Neuronal stem cell (in vitro differentiated cells): ENCODE data around the gene CABP1.
"Not testable (repeated sequence)": the region's sequence is repeated elsewhere in the genome, so short reads cannot be mapped to it uniquely, and the experiment has no call there.

Source experiments
- DNase-seq: peaks from one replicate; pipeline ENCODE4 v3.0.0-alpha.2; 2013; ENCODE audit warnings: low spot score
- H2AFZ ChIP-seq: one replicate; pipeline ENCODE4 v1.6.1; 2013; ENCODE audit warnings: mild to moderate bottlenecking, low read length, inconsistent platforms
- H2AK5ac ChIP-seq: 2 replicates; pipeline ENCODE4 v1.6.1; 2013; ENCODE audit warnings: low read depth, mild to moderate bottlenecking, inconsistent platforms, low read length, moderate library complexity, mixed read lengths
- H2BK120ac ChIP-seq: 2 replicates; pipeline ENCODE4 v1.6.1; 2013; ENCODE audit warnings: low read depth, mild to moderate bottlenecking, inconsistent platforms, low read length, moderate library complexity, mixed read lengths
- H2BK12ac ChIP-seq: one replicate; pipeline ENCODE4 v1.6.1; 2013; ENCODE audit warnings: low read length, inconsistent platforms
- H2BK15ac ChIP-seq: 2 replicates; pipeline ENCODE4 v1.6.1; 2013; ENCODE audit warnings: mild to moderate bottlenecking, low read length, inconsistent platforms, mixed read lengths
- H2BK5ac ChIP-seq: one replicate; pipeline ENCODE4 v1.6.1; 2013; ENCODE audit warnings: inconsistent platforms, mild to moderate bottlenecking, low read length, moderate library complexity
- H3K14ac ChIP-seq: one replicate; pipeline ENCODE4 v1.6.1; 2013; ENCODE audit warnings: low read length, inconsistent platforms
- H3K18ac ChIP-seq: 2 replicates; pipeline ENCODE4 v1.6.1; 2013; ENCODE audit warnings: low read length, inconsistent platforms
- H3K23ac ChIP-seq: 2 replicates; pipeline ENCODE4 v1.6.1; 2013; ENCODE audit warnings: low read depth, mild to moderate bottlenecking, mixed read lengths, low read length, inconsistent platforms; ENCODE audit not compliant: poor library complexity
- H3K27ac ChIP-seq: replicated peaks from 3 replicates; pipeline ENCODE4 v1.5.1; 2013; ENCODE audit warnings: low read length, inconsistent platforms
- H3K27me3 ChIP-seq, 3 experiments: 2 replicates each; pipeline ENCODE4 v1.6.1; 2013; ENCODE audit warnings: low read length in 3 of 3, mild to moderate bottlenecking in 2 of 3, inconsistent platforms in 1 of 3, low read depth in 1 of 3, mixed read lengths in 1 of 3, moderate library complexity in 1 of 3; ENCODE audit not compliant: control insufficient read depth in 3 of 3, insufficient read depth in 3 of 3
- H3K36me3 ChIP-seq, 2 donors: replicated peaks in 1 of 2; 2 replicates each; pipeline ENCODE4 v1.6.1; 2013; ENCODE audit warnings: low read length in 2 of 2; ENCODE audit not compliant: control insufficient read depth in 2 of 2, insufficient read depth in 2 of 2
- H3K4ac ChIP-seq: 2 replicates; pipeline ENCODE4 v1.6.1; 2013; ENCODE audit warnings: inconsistent platforms, mild to moderate bottlenecking, low read length, moderate library complexity
- H3K4me1 ChIP-seq, 2 donors: 1 replicate in 1 of 2; 2 replicates in 1 of 2; pipeline ENCODE4 v1.6.1; 2013; ENCODE audit warnings: low read length in 2 of 2, low read depth in 1 of 2; ENCODE audit not compliant: control insufficient read depth in 2 of 2, insufficient read depth in 1 of 2
- H3K4me2 ChIP-seq: one replicate; pipeline ENCODE4 v1.6.1; 2013; ENCODE audit warnings: mild to moderate bottlenecking, low read length, inconsistent platforms; ENCODE audit not compliant: insufficient read depth, poor library complexity, severe bottlenecking
- H3K4me3 ChIP-seq, 2 donors: 2 replicates each; pipeline ENCODE4 v1.5.1; 2013; ENCODE audit warnings: low read length in 2 of 2, mild to moderate bottlenecking in 2 of 2, inconsistent platforms in 1 of 2, moderate library complexity in 1 of 2
- H3K79me1 ChIP-seq: one replicate; pipeline ENCODE4 v1.6.1; 2013; ENCODE audit warnings: low read depth, mild to moderate bottlenecking, inconsistent platforms, low read length, moderate library complexity
- H3K9ac ChIP-seq: one replicate; pipeline ENCODE4 v1.6.1; 2013; ENCODE audit warnings: mild to moderate bottlenecking, low read depth, low read length, inconsistent platforms; ENCODE audit not compliant: poor library complexity
- H3K9me3 ChIP-seq, 2 donors: replicated peaks in 1 of 2; 2 replicates each; pipeline versions ENCODE3 to v1.6.1; 2013; ENCODE audit warnings: low read length in 2 of 2, mild to moderate bottlenecking in 2 of 2, inconsistent platforms in 1 of 2, low read depth in 1 of 2, mixed read lengths in 1 of 2, moderate library complexity in 1 of 2; ENCODE audit not compliant: control insufficient read depth in 2 of 2, insufficient read depth in 1 of 2
- H4K8ac ChIP-seq: one replicate; pipeline ENCODE4 v1.6.1; 2013; ENCODE audit warnings: low read depth, mild to moderate bottlenecking, inconsistent platforms, low read length, moderate library complexity
- H4K91ac ChIP-seq: one replicate; pipeline ENCODE4 v1.6.1; 2013; ENCODE audit warnings: low read length, low read depth, mild to moderate bottlenecking, inconsistent platforms; ENCODE audit not compliant: poor library complexity
- WGBS, 2 donors: extraction: QIAGEN DNeasy Blood & Tissue Kit; methylation state at CpG; one replicate each; pipeline ENCODE4 v1.1.7; 2013; ENCODE audit warnings: missing lambda C conversion rate in 2 of 2, mixed read lengths in 1 of 2; ENCODE audit not compliant: insufficient read length in 2 of 2, insufficient replicate concordance in 1 of 2; ENCODE audit errors: extremely low coverage in 2 of 2; 5-methylcytosine and 5-hydroxymethylcytosine counted together

The CABP1 gene

DNA sequence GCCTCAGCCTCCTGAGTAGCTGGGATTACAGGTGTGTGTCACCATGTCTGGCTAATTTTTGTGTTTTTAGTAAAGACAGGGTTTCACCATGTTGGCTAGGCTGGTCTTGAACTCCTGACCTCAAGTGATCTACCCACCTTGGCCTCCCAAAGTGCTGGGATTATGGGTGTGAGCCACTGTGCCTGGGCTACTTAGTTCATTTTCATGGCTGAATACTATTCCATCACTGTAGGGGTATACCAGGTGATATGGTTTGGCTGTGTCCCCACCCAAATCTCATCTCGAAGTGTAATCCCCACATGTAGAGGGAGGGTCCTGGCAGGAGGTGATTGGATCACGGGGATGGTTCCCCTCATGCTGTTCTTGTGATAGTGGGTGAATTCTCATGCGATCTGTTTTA is 23.2 kb upstream of the CABP1 start:
- not testable (repeated sequence) for H3K27ac ChIP-seq, H3K9me3 ChIP-seq, H2AK5ac ChIP-seq, H2BK5ac ChIP-seq, H2BK15ac ChIP-seq, H3K79me1 ChIP-seq, H4K8ac ChIP-seq, H3K4me3 ChIP-seq, H3K14ac ChIP-seq, H2AFZ ChIP-seq, H3K9ac ChIP-seq, H3K18ac ChIP-seq, H3K4me2 ChIP-seq, H2BK12ac ChIP-seq, H3K4ac ChIP-seq, H3K36me3 ChIP-seq, H4K91ac ChIP-seq, DNase-seq, H3K4me1 ChIP-seq, H3K23ac ChIP-seq, H2BK120ac ChIP-seq
- H3K27me3 ChIP-seq: peaks cover 0 to 39% (median 0%) of the 10 kb centered on the region in 3 experiments
- no CpG with 5 or more reads among the region's 3 CpGs for WGBS, 2 donors

DNA sequence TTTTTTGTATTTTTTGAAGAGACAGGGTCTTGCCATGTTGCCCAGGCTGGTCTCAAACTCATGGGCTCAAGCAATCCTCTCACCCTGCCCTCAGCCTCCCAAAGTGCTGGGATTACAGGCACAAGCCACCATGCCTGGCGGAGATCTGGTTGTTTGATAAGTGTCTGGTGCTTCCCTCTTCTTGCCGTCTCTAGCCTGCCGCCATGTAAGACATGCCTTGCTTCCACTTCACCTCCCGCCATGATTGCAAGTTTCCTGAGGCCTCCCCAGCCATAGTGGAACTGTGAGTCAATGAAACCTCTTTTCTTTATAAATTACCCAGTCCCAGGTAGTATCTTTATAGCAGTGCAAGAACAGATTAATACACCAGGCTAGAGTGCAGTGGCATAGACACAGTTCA is 22.7 kb upstream of the CABP1 start:
- not testable (repeated sequence) for H3K27ac ChIP-seq, H3K4ac ChIP-seq, DNase-seq, H2BK15ac ChIP-seq, H2BK120ac ChIP-seq, H2AFZ ChIP-seq, H3K18ac ChIP-seq, H2BK5ac ChIP-seq, H2BK12ac ChIP-seq, H3K79me1 ChIP-seq, H3K4me1 ChIP-seq, H3K4me2 ChIP-seq, H2AK5ac ChIP-seq, H3K9me3 ChIP-seq, H3K4me3 ChIP-seq, H3K14ac ChIP-seq, H4K8ac ChIP-seq, H3K9ac ChIP-seq, H3K23ac ChIP-seq, H4K91ac ChIP-seq, H3K36me3 ChIP-seq
- H3K27me3 ChIP-seq: peaks cover 0 to 37% (median 0%) of the 10 kb centered on the region in 3 experiments
- no CpG with 5 or more reads among the region's 4 CpGs for WGBS, 2 donors

DNA sequence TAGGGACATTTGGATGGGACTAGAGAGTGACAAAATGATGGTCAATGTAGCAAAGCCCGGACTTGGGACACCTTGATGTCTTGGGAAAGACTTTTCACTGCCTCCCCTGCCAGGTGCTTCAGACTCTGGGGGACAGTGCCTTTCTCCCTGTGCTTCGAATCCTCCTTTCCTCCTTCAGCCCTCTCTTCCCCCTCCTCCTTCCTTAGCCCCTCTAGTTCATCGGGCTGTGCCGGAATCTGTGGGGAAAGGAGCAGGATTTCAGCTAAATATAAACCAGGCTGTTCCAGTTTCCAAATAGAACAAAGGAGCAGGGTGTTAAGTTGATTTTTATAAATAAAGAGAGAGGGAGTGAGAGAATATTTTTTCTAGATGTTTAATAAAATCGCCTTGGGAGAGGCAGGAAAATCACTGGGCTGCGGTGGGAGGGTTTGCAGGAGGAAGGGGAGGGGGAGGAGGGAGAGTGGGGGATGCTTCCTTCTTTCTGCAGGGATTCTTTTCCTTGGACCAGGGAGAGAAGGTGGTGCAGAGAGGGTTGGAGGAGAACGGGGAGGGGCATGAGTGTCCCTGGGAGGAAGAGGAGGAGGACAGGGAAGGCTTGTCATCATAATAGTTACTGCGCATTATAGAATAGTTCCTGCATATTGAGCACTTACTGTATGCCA is 21.3 kb upstream of the CABP1 start:
- Histone ChIP-seq H3K18ac (no peak overlapping the region), H3K9ac (no peak overlapping the region), H3K4me1 (peaks cover 0 to 4% of the 10 kb centered on the region in 2 donors), H4K91ac (no peak overlapping the region), H2BK12ac (no peak overlapping the region), H3K23ac (no peak overlapping the region), H4K8ac (no peak overlapping the region), H3K14ac (no peak overlapping the region), H3K4me3 (no peak overlapping the region), H3K4ac (no peak overlapping the region), H3K4me2 (peak overlapping the region; percentile 48), H2AK5ac (no peak overlapping the region), H3K79me1 (no peaks in the 10 kb centered on the region), H3K27ac (no peak overlapping the region), H3K27me3 (peaks cover 0 to 34% (median 0%) of the 10 kb centered on the region in 3 experiments), H2BK120ac (no peak overlapping the region), H3K9me3 (no peaks in the 10 kb centered on the region), H2BK5ac (no peak overlapping the region), H3K36me3 (no peaks in the 10 kb centered on the region), H2BK15ac (peak overlapping the region; percentile 25), H2AFZ (peak overlapping the region; percentile 64)
- DNase-seq: no peak
- WGBS, 2 donors: 100% methylated on average over 1 of the region's 8 CpGs; no CpG with 5 or more reads in 1 of the 2 donors

DNA sequence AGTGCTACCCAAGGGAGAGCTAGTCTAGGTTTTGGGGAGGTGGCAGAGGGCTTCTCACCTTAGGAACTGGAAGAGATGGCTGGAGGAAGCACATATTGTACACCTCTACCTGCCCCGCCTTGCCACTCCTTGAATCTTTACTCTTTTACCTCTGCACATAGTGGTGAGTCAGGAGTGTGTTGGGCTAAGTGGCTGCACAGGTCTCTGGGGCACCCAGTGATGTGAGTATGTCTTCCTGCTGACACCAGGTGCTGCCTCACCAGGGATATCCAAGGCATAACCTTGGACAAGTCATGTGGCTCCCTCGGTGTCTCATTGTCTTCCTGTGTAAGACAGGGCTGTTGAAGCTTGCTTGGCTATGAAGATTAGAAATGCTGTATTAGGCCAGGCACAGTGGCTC is 19.8 kb upstream of the CABP1 start:
- H2BK12ac ChIP-seq: no peak overlapping the region
- H3K27me3 ChIP-seq: peaks cover 0 to 34% (median 0%) of the 10 kb centered on the region in 3 experiments
- H3K23ac ChIP-seq: no peak overlapping the region
- H2BK5ac ChIP-seq: no peak overlapping the region
- no peaks in the 10 kb centered on the region for H3K9me3 ChIP-seq
- no peak overlapping the region for H3K9ac ChIP-seq
- H3K4me2 ChIP-seq: no peak overlapping the region
- H2BK120ac ChIP-seq: no peak overlapping the region
- WGBS, 2 donors: no CpG with 5 or more reads among the region's 2 CpGs
- no peaks in the 10 kb centered on the region for H3K79me1 ChIP-seq
- no peak for DNase-seq
- H2AFZ ChIP-seq: no peak overlapping the region
- H3K14ac ChIP-seq: no peak overlapping the region
- no peaks in the 10 kb centered on the region for H3K36me3 ChIP-seq
- no peak overlapping the region for H4K8ac ChIP-seq
- H3K4ac ChIP-seq: no peak overlapping the region
- peaks cover 0 to 4% of the 10 kb centered on the region in 2 donors for H3K4me1 ChIP-seq
- no peak overlapping the region for H4K91ac ChIP-seq
- H3K4me3 ChIP-seq: no peak overlapping the region
- H2BK15ac ChIP-seq: no peak overlapping the region
- no peak overlapping the region for H2AK5ac ChIP-seq
- no peak overlapping the region for H3K18ac ChIP-seq
- no peak overlapping the region for H3K27ac ChIP-seq
